CMK (cell line): ENCODE measurements around the gene EFCAB14.
"Not testable (repeated sequence)": the region's sequence is repeated elsewhere in the genome, so short reads cannot be mapped to it uniquely, and the experiment has no call there.

Experiments used
- DNase-seq: peaks from one replicate; pipeline ENCODE4 v3.0.0-alpha.2; 2010; ENCODE audit warnings: low read depth

Gene EFCAB14

DNA sequence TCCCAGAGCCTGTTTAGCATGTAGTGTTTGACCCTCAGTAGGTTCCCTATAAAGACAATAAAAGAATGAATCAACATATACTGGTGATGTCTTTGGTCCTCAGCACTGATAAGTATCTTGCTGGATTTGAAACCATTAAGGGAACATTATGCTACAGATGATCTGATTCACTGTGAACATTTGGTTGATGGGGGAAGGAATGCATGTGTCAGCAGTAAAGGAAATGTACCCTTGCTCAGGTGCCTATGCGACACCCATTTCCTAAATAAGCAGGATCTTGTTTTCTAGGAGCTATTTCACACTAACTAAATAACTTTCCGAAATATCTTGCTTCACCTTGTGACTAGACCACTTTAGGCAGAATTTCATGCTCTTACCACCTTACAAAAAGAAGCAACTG lies 34.2 kb downstream of the EFCAB14 start:
- DNase-seq, result no peak

DNA sequence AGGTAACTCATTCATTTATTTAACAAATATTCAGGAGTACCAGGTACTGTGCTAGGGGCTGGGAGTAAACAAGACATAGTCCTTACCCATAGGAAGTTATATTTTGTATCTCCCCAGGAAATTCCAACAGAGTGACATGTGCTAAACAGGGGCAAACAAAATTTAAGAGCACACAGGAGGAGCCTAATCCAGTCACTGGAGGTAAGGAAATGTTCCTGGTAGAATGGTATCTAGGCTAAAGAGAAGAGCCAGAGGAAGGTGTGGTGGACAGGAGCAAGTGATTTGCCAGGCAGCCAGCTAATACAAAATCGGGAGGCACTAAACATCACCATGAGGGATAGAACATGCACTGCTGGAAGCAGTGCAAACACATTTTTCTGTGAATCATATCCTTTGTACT lies 36.9 kb downstream of the EFCAB14 start:
- DNase-seq, result no peak

DNA sequence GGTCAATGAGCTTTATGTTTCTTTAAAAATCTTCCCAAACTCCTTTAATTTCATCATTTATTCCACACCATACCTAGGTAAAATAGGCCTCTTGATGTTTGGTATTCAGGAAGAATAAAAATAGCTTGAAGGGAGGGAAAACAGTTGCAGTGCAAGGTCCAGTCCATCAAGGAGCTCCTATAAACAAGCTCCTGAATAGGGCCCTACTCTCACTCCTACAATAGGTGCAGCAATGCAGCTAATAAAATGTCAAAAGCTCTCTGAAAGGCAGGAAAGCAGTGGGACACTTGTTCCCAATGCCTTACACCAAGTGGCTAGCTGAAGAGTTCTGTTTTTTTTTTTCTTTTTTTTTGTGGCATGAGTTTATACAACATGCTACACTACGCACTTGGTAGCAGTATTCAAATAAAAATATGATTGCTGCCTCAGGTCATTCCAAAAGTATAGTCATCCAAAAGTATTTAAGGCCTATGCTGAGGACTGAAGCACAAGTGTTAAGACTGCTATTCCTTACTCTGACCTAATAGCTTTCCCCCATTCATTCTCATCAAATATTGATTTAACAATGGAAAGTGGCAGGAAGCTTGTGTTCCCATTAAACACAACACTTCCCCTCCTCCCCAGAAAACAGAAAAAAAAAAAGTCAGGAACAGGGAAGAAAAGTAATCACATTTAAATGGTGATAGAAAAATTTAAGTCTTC lies 37.4 kb downstream of the EFCAB14 start:
- DNase-seq, result no peak

DNA sequence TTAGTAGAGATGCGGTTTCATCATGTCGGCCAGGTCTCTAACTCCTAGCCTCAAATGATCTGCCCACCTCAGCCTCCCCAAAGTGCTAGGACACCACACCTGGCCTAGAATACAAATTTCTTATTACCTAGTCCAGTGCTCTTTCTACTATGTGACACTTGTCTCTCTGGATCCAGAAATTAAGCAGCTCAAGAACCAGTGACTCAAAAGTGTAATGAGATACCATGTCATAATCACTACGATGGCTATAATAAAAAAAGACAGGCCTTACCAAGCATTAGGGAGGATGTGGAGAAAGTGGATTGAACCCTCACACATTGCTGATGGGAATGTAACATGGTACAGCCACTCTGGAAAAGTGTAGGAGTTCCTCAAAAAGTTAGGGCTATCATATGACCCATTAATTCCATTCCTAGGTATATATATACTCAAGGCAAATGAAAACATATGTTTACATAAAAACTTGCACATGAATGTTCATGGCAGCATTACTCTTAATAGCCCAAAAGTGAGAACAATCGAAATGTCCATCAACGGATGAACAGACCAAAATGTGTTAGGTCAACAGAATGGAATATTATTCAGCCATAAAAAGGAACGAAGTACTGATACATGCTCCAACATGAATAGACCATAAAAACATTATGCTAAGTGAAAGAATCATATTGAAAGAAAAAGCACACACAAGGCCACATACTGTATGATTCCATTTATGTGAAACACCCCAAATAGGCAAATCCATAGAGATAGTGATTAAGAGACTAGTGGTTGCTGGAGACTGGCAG lies 38.9 kb downstream of the EFCAB14 start:
- no peak for DNase-seq

DNA sequence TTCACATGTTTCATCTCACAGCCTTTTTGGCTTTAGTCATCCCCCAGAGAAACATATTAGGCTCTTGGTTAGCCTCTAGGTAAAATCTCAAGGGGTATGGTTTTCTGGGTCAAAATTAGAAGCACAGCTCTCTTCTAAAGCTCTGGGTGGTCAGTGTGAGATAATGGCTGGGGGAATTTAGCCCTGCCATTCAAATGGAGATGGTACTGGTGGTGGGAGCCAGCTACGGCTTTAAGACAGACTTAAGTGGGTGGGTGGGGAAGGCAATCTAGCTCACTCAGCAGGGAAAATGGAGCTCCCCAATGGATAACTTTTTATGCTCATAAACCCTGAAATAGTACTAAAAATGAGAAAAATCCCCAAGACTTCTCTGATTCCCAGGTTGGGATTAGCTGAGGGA lies 41.6 kb downstream of the EFCAB14 start:
- no peak for DNase-seq

DNA sequence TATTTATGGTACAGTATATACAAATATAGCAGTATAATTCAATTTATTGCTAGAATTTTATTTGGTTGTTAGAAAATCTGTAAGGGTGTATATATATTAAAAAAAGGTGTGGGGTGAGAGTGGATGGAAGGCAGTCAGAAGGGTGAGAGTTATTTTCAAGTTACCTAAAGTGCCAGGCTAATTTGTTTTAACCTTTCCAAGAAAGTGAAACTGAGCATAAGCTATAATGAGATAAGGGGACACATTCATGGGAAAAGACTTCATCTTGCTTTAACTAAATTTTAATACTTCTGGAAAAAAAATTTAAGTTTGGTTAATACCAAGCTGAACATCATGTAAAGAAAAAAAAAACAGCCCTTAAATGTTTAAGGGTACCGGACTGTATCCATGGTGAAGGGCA lies 42.4 kb downstream of the EFCAB14 start:
- no peak for DNase-seq

DNA sequence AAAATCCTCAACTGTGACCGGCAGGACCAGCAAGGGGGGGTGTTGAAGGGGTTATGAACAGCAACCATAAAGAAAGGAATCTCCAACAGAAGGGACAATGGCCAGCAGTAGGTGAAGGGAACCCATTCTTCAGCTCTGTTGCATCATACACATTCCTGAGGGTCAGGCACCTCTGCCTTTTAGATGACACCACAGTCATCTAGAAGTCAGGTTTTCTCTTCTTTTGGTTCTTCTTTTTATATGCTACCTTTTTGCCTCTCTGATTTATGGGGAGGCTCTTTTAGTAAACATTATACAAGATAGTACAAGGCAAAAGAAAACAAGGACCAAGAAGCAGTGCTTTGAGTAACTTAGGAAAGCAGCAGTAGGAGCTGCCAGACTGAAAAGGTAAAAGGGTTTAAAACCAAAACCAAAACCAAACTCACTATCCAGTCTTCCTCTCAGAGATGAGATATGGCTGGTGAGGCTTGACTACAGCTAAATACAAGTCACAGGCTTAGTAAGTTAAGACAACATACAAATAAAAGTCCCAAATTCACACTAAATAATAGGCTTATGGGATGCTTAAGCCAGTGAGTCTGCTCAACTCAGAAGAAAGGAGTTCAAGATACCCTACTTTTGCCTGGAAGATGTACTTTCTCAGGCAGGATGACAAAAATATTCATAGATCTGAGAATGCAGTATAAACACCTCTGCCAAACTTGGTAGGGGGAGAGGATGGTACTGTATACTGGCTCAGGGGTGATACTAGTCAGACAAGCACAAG lies 43.2 kb downstream of the EFCAB14 start:
- DNase-seq, result no peak

DNA sequence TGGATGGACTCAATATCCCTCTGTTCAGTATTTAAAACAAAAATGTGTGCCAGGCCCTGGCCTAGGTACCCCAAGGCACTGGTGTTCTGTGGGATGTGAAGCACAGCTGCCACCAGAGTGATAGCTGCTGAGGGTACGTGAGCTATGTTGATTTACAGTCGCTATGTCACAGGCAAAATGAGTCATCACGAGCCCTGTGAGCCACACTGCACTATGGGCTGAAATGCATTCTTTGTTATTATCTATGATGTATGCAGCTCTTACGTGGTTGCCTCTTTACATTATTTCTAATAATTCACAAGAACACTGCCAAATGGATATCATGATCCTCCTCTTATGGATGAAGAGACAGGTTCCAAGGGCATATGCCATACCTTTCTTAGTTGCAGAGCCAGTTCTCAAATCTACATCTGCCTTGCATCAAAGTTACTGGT lies 45.1 kb downstream of the EFCAB14 start:
- DNase-seq, result no peak

DNA sequence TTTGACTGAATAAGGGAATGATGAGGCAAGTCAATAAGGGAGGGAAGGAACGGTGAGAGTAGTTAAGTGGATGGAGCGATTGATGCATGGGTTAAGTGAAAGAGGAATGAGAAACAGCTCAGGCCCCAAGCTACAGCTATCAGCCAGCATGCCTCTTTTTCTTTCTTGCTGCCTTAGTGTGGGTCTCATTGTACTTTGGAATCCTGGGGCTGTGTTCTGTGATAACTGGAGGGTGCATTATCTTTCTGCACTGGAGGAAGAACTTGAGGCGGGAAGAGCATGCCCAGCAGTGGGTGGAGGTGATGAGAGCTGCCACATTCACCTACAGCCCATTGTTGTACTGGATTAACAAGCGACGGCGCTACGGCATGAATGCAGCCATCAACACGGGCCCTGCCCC lies 46.2 kb downstream of the EFCAB14 start:
- DNase-seq, result no peak

DNA sequence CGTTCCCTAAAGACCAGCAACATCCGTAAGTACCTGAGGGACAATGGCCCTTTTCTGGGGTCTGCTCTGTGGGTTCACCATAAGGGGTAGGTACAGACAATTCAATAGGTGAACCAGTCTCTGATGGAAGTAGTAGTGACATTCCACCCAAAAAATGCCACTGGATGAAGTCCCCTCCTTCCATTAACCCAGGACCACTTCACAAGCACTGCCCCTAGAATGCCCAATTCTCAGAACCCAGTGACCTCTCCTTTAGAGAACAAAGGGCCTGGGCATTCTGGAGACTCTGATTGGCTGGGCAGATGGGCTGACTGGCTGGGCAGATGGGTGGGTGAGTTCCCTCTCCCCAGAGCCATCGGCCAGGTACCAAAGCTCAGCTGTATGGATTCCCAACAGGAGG lies 47.4 kb downstream of the EFCAB14 start, which contains the start of gene TEX38:
TEX38 (plus strand) TSS at position 301 of the 400 bp plus-strand sequence; CDS start at position 382, 81 bp downstream.
- no peak for DNase-seq

DNA sequence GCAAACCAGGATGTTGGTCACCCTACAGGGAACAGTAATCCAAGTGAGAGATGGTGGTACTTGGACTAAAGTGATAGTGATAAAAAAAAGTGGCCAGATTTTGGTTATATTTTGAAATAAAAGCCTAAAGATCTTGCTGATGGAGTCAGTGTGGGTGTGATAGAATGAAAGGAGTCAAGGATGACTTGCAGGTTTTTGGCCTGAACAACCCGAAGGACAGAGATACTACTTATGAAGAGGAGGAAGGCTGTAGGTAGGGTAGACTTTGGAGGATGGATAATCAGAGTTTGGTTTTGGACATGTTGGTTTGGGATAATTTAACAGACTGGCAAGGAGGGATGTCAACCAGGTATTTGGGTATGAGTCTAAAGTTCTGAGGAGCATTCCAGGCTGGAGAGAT lies 48.8 kb downstream of the EFCAB14 start:
- DNase-seq, result no peak

DNA sequence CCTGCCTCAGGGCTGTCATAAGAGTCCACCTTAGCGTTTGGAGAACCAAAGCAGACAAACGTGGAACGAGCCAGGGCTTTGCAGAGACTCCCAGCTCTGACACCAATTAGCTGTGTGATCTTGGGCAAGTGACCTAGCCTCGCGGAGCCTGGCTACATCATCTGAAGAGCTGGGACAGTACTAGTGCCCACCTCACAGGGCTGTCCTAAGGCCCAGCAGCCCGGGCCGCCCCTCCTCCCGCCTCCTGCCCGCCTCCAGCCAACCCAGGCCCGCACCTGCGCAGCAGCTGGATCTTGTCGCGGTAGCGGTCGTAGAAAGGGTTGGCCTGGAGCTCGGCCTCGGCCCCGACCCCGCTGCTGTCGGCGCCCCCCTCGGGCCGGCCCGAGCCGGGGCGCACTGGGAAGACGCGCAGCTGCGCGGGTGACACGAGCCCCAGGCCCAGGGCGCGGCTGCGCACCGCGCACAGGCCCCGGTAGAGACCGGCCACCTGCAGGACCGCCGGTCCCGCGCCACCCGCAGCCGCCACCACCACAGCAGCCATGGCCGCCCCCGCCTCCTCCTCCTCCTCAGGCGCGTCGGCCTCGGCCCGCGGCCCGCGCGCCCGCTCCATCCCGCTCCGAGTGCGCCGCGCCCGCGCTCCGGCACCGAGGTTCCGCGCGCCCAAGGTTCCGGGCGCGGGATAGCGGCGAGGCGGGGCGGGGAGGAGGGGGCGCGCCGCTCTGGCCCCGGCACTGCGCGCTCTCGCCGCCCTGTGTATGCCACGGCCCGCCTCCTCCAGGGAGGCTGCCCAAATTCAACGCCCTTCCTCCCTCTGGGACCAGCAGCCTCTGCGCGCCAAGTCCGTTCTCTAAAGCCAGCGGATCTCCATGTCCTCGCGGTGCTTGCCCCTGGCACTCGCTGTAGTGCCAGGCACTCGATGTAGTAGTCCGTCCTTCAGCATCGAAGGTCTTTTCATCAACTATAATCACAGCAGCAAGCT lies 50.8 kb downstream of the EFCAB14 start, which contains the start of gene ATPAF1:
ATPAF1 (minus strand) TSS at position 583 of the 979 bp plus-strand sequence; CDS start at position 541, 42 bp downstream.
- peak; percentile 22 for DNase-seq

DNA sequence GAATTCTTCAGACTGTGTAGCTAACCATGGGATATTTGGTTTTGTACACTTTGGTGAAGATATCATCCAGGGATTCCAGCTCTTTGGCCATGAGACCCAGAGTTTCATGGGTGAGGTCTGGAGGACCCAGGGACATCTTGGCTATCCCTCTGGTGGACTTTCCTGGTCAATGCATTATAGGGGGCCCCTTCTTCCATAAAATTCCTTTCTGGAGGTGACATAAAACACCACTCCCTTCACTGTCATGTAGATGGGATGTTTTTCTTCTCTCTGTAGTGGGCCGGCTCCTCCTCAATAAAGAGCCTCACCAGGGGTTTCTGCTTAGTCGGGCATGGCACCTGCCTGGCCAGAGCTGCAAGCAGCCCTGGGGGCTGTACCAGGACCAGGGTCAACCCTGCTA lies 52.9 kb downstream of the EFCAB14 start:
- DNase-seq, result no peak

DNA sequence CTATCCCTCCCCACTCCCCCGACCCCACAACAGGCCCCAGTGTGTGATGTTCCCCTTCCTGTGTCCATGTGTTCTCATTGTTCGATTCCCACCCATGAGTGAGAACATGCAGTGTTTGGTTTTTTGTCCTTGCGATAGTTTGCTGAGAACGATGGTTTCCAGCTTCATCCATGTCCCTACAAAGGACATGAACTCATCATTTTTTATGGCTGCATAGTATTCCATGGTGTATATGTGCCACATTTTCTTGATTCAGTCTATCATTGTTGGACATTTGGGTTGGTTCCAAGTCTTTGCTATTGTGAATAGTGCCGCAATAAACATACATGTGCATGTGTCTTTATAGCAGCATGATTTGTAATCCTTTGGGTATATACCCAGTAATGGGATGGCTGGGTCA lies 56.0 kb downstream of the EFCAB14 start:
- not testable (repeated sequence) for DNase-seq

DNA sequence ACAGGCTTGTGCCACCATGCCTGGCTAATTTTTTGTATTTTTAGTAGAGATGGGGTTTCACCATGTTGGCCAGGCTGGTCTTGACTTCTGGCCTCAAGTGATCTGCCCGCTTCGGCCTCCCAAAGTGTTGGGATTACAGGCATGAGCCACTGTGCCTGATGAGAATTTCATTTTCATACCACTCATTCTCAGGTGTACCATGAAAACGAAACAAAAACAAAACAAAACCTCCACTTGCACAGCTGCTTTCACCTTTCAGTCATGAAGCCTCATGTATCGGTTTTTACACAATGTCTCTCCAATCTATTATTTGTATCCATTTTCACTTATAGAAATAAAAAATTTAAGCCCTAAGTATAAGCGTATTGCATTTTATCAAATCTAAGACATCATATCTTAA lies 58.8 kb downstream of the EFCAB14 start:
- not testable (repeated sequence) for DNase-seq

DNA sequence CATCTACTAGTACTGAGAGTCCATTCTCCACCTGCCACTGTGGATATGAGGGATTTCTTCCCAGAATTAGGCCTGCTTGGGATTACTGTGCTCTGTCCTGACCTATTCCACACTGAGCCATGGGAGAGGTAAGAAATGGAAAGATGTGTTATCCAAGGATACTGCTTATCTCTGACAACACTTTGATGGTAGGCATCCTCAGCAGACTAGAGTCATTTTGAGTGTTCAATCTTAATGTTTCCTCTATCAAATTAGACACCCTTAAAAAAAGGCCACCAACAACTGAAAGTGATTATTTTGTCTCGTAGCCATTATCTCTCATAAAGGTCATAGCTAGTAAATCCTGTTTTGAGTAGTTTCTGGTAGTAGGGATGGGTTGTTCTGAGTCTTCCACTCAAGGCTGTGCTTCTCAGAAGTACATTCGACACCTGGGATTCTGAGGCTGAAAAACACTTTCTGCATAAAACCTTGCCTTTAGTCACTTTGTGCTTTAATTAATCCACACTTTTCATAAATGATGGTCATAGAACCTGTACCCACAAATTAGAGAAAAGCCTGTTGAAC lies 59.5 kb downstream of the EFCAB14 start:
- no peak for DNase-seq

DNA sequence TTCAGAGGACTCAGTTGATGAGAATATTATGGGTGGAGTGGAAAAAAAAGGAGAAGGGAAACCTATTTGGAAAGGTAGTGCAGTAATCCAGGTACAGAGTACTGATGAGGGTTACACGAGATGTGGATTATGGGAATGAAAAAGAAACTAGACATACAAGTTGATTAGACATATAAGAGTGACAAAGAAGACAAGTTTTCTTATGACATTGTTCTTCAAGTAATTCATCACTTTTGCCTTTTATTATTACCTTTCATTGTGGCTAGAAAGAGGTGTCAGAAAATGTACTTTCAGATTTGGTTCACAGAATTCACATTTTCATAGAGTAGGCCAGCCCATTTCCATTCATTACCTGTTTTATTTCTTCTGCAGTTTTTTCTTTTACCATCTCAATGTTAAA lies 61.1 kb downstream of the EFCAB14 start:
- no peak for DNase-seq

DNA sequence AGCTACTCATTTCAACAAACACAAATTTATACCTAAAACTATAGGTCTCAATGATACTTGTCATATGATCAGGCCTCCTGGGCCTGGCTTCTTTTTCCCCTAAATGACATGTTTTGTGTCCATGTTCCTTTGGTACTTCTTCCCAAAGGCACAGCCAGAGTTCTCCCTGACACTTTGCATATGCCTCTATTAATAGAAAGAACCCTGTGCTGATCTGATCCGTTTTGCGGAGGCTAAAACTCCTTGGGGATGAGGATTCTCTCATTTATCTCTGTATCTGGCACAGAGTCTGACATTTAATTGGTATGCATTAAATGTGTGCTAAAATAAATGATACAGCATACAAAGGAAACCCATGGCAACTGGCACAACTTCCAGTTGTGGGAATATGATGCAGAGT lies 62.3 kb downstream of the EFCAB14 start:
- no peak for DNase-seq

DNA sequence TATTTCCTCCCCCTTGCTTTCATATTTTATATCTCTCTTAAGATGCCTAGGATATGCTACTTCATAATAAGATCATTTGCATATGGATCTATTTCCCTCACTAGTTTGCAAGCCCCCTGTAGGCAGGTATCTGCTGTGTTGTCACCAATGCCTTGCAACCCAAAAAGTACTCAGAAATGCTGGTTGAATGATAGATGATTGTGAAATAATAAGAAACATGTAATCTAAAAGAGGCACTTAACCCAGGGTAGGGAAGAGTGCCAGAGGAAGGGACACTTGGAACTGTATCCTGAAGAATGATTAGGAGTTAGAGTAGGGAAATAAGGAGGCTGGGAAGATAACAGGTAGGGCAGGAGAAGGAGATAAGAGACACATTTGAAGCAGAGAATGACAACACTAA lies 63.1 kb downstream of the EFCAB14 start:
- no peak for DNase-seq

DNA sequence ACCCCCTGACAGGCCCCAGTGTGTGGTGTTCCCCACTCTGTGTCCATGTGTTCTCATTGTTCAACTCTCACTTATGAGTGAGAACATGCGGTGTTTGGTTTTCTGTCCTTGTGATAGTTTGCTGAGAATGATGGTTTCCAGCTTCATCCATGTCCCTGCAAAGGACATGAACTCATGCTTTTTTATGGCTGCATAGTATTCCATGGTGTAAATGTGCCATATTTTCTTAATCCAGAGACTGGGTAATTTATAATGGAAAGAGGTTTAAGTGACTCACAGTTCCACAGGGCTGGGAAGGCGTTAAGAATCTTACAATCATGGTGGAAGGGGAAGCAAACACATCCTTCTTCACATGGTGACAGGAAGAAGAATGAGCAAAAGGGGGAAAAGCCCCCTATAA lies 64.2 kb downstream of the EFCAB14 start:
- DNase-seq, result not testable (repeated sequence)

DNA sequence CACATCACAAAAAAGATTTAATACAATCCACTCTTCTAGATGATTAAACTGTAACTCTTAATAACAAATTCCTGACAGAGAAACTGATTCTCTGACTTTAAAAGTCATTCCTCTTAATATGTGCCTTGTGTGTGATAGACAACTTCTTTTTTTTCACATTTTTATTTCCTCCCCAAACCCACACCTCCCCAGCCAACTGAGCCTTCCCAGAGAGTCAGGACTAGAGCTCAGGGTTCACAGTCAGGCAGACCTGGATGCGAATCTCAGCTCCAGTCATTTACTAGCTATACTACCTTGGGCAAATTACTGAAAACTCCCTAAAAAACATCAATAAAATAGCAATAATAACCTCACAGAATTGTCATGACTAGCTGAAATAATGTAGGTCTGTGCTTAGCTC lies 64.9 kb downstream of the EFCAB14 start:
- no peak for DNase-seq
